ENCODE measurements around the gene KLHL29. TPM values are rescaled to one million over a fixed set of nuclear protein-coding genes. Genes with fewer than 3 reads are reported as not detected.

Gene KLHL29
- total and polyA plus RNA-seq, 2 donors (not counting 3 experiments of a cell fraction or from before 2014, with no cell fraction given), result 4.6 to 12.7 TPM

DNA sequence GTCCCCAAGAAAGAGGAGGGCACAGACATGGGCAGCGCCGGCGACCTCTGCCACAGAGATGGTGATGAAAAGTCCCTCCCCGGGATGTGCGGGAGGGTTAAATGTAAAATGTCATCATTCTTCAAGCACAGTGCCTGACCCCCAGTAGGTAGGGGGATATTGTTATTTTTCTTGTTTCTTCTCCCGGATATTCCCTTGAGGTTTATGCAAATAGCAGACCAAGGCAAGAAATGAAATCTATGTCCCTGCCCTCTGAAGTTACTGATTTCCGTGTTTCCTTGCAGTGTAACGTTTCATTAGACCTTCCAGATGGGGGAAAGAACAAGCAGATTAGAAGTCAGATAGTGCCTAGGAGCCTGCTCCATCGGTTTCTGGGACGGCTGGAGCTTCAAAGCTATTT lies 158.3 kb downstream of the KLHL29 start:
- no peak overlapping the region for H3K27ac ChIP-seq (ENCODE audit: insufficient read depth, low read depth, low read length)
- CTCF ChIA-PET, result interaction anchor here (0.8 to 1.3 kb wide), 2 partner anchors 11 to 22 kb away, joined by 4 read pairs; no protein-coding TSS in a partner anchor
- H4K20me1 ChIP-seq (replicated peaks; ENCODE audit: control insufficient read depth, extremely low read depth, insufficient read depth, low read length), result no peaks in the 10 kb centered on the region
- no peaks in the 10 kb centered on the region for H3K9me3 ChIP-seq (replicated peaks; ENCODE audit: control insufficient read depth, insufficient read depth, low read length)
- TF ChIP-seq, protein P1, sequence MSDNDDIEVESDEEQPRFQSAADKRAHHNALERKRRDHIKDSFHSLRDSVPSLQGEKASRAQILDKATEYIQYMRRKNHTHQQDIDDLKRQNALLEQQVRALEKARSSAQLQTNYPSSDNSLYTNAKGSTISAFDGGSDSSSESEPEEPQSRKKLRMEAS (IDR thresholded peaks at IDR 0.05; ENCODE audit: insufficient read depth, insufficient read length), result no peak
- TF ChIP-seq, protein P2, sequence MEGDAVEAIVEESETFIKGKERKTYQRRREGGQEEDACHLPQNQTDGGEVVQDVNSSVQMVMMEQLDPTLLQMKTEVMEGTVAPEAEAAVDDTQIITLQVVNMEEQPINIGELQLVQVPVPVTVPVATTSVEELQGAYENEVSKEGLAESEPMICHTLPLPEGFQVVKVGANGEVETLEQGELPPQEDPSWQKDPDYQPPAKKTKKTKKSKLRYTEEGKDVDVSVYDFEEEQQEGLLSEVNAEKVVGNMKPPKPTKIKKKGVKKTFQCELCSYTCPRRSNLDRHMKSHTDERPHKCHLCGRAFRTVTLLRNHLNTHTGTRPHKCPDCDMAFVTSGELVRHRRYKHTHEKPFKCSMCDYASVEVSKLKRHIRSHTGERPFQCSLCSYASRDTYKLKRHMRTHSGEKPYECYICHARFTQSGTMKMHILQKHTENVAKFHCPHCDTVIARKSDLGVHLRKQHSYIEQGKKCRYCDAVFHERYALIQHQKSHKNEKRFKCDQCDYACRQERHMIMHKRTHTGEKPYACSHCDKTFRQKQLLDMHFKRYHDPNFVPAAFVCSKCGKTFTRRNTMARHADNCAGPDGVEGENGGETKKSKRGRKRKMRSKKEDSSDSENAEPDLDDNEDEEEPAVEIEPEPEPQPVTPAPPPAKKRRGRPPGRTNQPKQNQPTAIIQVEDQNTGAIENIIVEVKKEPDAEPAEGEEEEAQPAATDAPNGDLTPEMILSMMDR (IDR thresholded peaks at IDR 0.05; ENCODE audit: extremely low read depth in 1 of 2, insufficient read depth in 1 of 2, low read depth in 1 of 2, low read length in 2 of 2), result no peak
- TF ChIP-seq FOS (IDR thresholded peaks at IDR 0.05; ENCODE audit: borderline replicate concordance, insufficient read depth, low read length) (no peak), POLR2A (IDR thresholded peaks at IDR 0.05; ENCODE audit: low read depth, low read length) (no peak), GATA2 (IDR thresholded peaks at IDR 0.05; ENCODE audit: insufficient read depth, insufficient read length, low read depth, low read length) (no peak), JUN (IDR thresholded peaks at IDR 0.05; ENCODE audit: borderline replicate concordance, insufficient read depth, insufficient read length, low read depth) (no peak), POLR2AphosphoS5 (IDR thresholded peaks at IDR 0.05; ENCODE audit: insufficient read depth, low read depth, low read length) (no peak), EZH2 (IDR thresholded peaks at IDR 0.05; ENCODE audit: borderline replicate concordance, low read depth, low read length, severe bottlenecking) (no peak), MYC (IDR thresholded peaks at IDR 0.05; ENCODE audit: low read depth, low read length) (no peak)
- no peaks in the 10 kb centered on the region for H3K79me2 ChIP-seq (ENCODE audit: control insufficient read depth, insufficient read depth, low read length)
- DNase-seq (ENCODE audit: low read depth, low spot score) (no peak), FAIRE-seq (no peak)
- H3K4me2 ChIP-seq (ENCODE audit: insufficient read depth, low read length), result no peak overlapping the region
- H3K9ac ChIP-seq (replicated peaks; ENCODE audit: extremely low read depth, insufficient read depth, low read length), result no peak overlapping the region
- peaks cover 18% of the 10 kb centered on the region for H3K4me1 ChIP-seq (ENCODE audit: control insufficient read depth, extremely low read depth, insufficient read depth, low read length)
- intact Hi-C loops (cut with micrococcal nuclease) (no loop called here), dilution Hi-C loops (cut with MboI; ENCODE audit: extremely low pct_ligation_motif_present, low sequenced_read_pairs) (no loop called here)
- no peaks in the 10 kb centered on the region for H3K36me3 ChIP-seq (ENCODE audit: control insufficient read depth in 2 of 2, extremely low read depth in 1 of 2, insufficient read depth in 2 of 2, low read length in 2 of 2)
- no peak overlapping the region for H3K4me3 ChIP-seq (replicated peaks in 1 of 3; ENCODE audit: insufficient read depth in 1 of 3, low read depth in 1 of 3, low read length in 3 of 3)
- POLR2A ChIA-PET, result no interaction called here
- BruUV-seq (replicated peaks), result no TSS peak
- H3K27me3 ChIP-seq (ENCODE audit: control insufficient read depth in 2 of 2, insufficient read depth in 2 of 2, low read length in 2 of 2), result no peaks in the 10 kb centered on the region
- no peaks in the 10 kb centered on the region for H3K9me1 ChIP-seq (replicated peaks; ENCODE audit: control insufficient read depth, extremely low read depth, insufficient read depth, low read length)
- H2AFZ ChIP-seq (ENCODE audit: low read depth, low read length), result no peak overlapping the region

Data from endothelial cell of umbilical vein (primary cell).